ENCODE results near the gene NANOS3. TPM values are rescaled to one million over a fixed set of nuclear protein-coding genes. Genes with fewer than 3 reads are reported as not detected.

Gene NANOS3
- total and polyA plus RNA-seq, 9 of the 15 experiments (the other 6 are each of a cell fraction or from before 2014, with no cell fraction given): not detected

- TF ChIP-seq ARID3A (IDR thresholded peaks at IDR 0.05; ENCODE audit: borderline replicate concordance, low read depth, low read length): no peak
- TF ChIP-seq ARID3B (CRISPR knock-in tag; IDR thresholded peaks at IDR 0.05; ENCODE audit: borderline replicate concordance): no peak
- TF ChIP-seq PATZ1 (CRISPR knock-in tag; IDR thresholded peaks at IDR 0.05; ENCODE audit: borderline replicate concordance): no peak
- no peak for TF ChIP-seq LEF1 (IDR thresholded peaks at IDR 0.05)
- TF ChIP-seq TBP (optimal IDR thresholded peaks at IDR 0.05; ENCODE audit: low read depth, low read length): no peak
- no peak for TF ChIP-seq IRF1 (CRISPR knock-in tag; IDR thresholded peaks at IDR 0.05; ENCODE audit: borderline replicate concordance)
- no peak for TF ChIP-seq ZNF431 (CRISPR knock-in tag; IDR thresholded peaks at IDR 0.05)
- no peak for TF ChIP-seq NKRF (IDR thresholded peaks at IDR 0.05; ENCODE audit: borderline replicate concordance)
- no peak for TF ChIP-seq XRCC4 (IDR thresholded peaks at IDR 0.05; ENCODE audit: extremely low read depth, insufficient read depth, insufficient read length)
- no peak for TF ChIP-seq MEF2A (IDR thresholded peaks at IDR 0.05; ENCODE audit: control insufficient read depth, low read depth, low read length)
- no peak for TF ChIP-seq MCM2 (IDR thresholded peaks at IDR 0.05; ENCODE audit: low read depth)
- TF ChIP-seq CHAMP1 (IDR thresholded peaks at IDR 0.05): no peak
- TF ChIP-seq DNMT1 (IDR thresholded peaks at IDR 0.05): no peak
Measured at GRCh38 chr19:13850910-13851733, 25.8 kb upstream of the NANOS3 start (continued).
